Activated effector memory CD4-positive, alpha-beta T cell treated with Interleukin-2 at 50 U/mL for 16 hours (primary cell): ENCODE data around the gene SLC26A3.

Source experiments
- DNase-seq: peaks from one replicate; pipeline ENCODE4 v3.0.0-alpha.2; 2020

SLC26A3 gene

DNA sequence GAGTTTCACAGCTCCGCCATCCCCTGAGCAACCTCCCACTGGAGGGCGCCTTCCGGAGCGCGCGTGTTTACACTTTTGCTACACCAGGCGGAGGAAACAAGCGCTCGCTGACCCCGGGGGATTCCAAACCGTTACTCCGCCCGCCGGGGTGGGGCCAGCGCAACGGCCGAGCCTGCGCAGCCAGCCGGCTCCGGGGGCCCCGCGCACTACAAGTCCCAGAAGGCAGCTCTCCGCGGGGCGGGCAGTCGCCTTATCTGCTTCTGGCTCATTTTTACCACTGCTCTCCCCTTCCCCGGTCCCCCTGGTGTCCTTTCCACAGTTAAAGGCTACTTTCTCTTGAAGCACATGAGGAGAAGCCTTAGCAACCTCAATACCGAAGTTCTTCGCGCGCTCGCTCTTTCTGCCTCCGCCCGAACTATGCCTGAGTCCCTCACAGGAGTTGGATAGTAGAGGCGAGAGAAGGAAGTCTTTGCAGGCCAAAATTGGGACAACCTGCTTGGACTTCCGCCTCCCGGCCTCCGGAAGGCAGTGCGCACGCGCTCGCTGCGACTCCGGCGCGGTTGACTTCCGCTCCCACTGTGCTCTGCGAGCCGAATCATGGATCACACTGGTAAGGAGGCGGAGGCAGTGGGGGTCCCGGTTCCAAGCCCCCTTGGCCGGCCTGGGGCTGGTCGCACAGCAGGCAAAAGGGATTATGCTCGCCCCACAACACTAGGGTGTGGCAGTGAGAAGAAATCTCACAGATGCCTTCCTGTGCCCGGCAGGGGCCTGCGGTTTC is 59.3 kb downstream of the SLC26A3 start, which contains the start of gene CBLL1:
Gene CBLL1, plus strand, starts transcription at position 576 of the 778 bp plus-strand sequence. Its CDS starts 22 bp downstream, at position 598.
- peak; percentile 97 for DNase-seq

DNA sequence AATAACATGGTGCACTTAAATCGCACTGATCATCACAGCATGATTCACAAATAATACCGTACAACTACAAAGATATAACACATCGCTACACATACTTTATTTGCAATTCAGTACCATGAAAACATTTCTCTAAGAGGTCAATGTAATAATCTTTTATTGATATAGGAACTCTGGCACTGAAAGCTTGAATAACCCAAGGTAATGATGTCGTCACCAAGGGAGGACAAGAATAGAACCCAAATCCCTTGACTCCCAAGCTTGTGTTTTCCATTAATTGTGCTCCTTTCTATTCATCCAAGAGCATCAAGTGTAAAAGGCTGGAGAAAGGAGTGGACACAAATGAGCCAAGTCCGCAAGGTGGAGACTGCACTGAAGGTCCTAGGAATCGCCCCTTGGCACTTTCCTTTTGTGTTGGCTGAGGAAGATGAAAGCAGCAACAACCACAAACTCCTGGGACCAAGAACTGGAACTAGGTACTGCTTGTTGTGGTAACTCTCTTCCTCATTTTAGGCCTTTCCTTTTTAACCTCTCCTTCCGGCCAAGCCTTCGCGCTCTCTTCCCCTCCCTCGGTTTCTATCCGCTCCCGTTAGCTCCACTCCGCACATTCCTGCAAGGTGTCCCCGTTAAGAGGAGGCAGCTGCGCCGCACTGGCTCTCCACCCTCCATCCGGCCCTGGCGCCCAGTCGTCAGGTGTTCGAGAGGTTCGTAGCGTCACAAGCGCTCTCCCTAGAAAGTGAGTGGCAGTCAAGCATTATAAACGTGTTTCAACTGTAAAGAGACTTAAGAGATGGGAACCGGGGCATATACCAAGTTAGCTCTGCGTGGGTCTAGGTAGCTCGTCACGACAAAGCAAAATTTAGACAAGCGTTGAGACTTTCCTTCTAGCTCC is 60.1 kb downstream of the SLC26A3 start:
- no peak for DNase-seq

DNA sequence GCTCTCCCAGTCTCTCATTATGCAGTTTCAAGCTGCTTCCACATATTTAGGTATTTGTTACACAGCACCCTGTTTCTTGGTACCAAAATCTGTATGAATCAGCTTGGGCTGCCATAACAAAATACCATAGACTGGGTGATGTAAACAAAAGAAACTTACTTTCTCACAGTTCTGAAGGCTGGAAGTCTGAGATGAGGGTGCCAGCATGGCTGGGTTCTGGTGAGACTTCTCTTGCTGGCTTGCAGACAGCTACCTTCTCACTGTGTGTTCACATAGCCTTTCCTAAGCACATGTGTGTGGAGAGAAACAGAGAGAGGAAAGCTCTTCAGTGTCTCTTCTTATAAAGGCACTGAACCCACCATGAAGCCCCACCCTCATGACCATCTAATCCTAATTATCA is 74.7 kb downstream of the SLC26A3 start:
- no peak for DNase-seq

DNA sequence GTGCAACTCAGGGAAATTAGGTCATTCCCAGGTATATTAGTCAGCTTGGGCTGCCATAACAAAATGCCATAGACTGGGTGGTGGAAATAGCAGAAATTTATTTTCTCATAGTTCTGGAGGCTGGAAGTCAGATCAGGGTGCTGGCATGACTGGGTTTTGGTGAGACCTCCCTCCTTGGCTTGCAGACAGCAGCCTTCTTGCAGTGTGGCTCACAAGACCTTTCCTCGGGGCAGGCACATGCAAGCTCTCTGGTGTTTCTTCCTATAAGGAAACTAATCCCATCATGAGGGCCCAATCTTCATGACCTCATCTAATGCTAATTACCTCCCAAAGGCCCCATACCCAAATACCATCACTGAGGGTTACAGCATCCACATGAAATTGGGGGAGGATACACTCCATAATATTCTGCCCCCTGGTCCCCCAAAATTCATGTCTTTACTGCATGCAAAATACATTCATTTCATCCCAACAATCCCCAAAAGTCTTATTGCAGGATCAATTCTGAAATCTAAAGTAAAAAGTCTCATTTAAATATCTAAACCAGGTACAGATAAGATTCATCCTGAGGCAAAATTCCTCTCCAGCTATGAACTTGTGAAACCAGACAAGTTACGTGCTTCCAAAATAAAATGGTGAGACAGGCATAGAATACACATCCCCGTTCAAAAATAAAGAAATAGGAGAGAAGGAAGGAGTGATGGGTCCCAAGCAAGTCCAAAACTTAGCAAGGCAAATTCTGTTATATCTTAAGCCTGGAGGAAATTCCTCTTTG is 76.5 kb downstream of the SLC26A3 start:
- no peak for DNase-seq

DNA sequence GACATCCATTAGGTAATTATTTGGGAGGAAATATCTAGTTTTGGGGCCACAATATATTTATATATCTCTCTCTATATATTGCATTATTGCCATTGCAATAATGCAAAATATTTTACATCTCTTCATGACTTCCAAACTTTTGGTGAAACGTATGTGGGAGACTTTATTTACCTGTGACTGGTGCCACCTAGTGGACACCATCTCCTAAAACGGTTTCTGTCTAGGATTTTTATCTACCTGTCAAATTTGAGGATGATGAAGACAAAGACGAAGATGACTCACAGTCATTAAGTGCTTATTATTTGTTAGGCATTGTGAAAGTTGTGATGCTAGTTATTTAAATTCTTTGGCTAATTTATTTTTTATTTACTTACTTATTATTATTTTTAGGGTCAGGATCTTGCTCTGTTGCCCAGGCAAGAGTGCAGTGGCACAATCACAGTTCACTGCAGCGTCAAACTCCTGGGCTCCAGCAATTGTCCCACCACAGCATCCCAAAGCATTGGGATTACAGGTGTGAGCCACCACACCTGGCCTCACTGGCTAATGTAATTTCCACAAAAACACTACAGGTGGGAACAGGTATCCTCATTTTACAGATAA is 77.8 kb downstream of the SLC26A3 start:
- no peak for DNase-seq

DNA sequence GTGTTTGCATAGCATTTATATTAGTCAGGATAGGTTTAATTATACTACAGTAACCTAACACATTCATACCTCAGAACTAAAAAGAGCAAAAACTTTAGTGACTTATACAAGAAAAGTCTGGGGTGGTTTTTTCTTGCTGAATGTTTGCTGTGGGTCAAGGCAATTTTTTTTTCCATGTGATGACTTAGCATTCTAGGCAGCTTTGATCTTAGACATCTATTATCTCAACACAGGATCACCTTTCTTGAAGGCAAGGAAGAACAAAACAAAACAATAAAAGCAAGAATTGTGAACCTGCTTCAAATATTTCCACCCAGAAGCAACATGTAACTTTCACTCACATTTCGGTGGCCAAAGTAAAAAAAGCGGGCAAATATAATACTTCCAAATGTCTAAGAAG is 79.8 kb downstream of the SLC26A3 start:
- no peak for DNase-seq

DNA sequence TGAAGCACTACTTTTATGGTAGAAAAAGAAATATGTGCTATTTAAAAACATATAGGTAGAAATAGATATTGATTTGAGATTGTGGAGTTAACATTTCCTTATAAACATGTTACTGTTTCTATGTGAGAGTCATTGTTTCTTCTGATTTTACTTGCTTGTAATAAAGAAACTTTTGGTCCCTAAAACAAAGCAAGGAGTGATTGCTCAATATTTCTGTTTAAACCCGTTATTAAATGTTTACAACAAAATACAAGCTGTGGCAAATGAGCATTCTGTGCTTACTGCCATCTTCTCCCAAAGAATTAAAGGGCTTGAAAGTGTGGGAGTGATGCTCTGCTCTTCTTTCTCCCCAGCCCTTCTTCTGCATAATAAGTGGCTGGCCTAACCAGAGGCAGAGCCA is 81.7 kb downstream of the SLC26A3 start:
- DNase-seq = no peak

DNA sequence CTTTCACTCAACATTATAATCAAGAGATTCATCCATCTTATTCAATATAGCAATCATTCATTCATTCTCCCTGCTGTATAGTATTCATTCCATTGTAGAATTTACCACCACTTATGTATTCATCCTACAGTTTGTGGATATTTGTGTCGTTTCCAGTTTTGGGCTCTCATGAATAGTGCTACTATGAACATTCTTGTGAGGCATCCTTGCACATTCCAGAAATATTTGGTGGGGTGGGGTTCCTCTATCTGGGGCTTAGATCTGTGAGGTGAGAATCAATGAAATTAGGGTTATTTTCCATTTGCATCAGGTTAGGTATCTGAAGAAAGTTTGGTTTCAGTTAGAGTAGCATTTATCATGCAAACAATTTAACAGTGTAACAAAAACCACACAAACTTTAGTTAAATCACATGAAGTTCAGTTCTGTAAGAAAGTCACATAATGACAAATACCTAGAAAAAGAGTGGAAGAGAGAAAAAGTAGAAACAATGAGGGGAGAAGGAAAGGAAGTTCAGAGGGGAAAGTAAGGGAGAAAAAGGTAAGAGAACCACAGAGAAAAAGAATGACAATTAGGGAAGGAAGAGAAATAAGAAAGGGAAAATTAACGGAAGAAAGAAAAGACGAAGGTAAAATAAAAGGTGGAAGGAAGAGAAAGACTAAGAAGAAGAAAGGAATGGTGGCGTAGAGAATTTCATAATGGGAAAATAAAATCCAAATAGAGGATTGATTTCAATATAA is 84.4 kb downstream of the SLC26A3 start:
- DNase-seq = no peak

DNA sequence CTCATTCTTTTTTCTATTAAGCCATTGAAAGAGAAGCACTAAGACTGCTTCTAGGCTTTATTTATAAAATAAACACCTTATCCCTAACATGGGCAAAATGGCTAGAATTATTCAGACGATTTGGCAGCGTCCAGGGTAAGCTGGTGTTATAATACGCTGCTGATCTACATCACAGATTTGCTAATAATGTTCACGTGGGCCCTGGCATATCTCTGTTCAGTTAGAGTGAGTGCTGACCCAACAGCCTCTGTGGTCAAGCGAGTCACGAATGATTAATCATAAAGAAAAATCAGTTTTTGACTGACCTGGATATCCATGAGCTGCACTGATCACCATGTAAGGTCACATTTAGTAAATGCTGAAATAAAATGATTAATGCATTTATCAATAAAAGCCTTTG is 87.5 kb downstream of the SLC26A3 start:
- no peak for DNase-seq
